ENCODE measurements around the gene UNC50. TPM values are rescaled to one million over a fixed set of nuclear protein-coding genes. Genes with fewer than 3 reads are reported as not detected.

UNC50 gene
- total and polyA plus RNA-seq, 4 donors: 22.2 to 37.9 (median 29.8) TPM

GRCh38 chr2:98607104-98607503 is 1.3 kb upstream of the UNC50 start:
- no peak for TF ChIP-seq REST (IDR thresholded peaks at IDR 0.05)
- no peak for TF ChIP-seq EGR1 (IDR thresholded peaks at IDR 0.05; ENCODE audit: low read depth in 2 of 2)
- no peak for TF ChIP-seq TAF1 (conservative IDR thresholded peaks at IDR 0.05)
- TF ChIP-seq ZBTB33 (IDR thresholded peaks at IDR 0.05): no peak
- TF ChIP-seq FOXA1 (IDR thresholded peaks at IDR 0.05): no peak
- H3K9ac ChIP-seq (ENCODE audit: low read depth in 1 of 2, low read length in 2 of 2): peak overlapping the region in 1 of 2 donors; percentile 97
- peak overlapping the region; percentile 70 to 97 (median 82) for H3K4me3 ChIP-seq (ENCODE audit: low read depth in 1 of 3, low read length in 3 of 3)
- peaks cover 16 to 44% (median 34%) of the 10 kb centered on the region in 4 donors for H3K4me1 ChIP-seq (ENCODE audit: control insufficient read depth in 4 of 4, insufficient read depth in 4 of 4, low read length in 3 of 4)
- no peaks in the 10 kb centered on the region for H3K27me3 ChIP-seq (ENCODE audit: control insufficient read depth in 4 of 4, insufficient read depth in 4 of 4, low read length in 3 of 4)
- peaks cover 4 to 16% (median 10%) of the 10 kb centered on the region in 4 donors for H3K36me3 ChIP-seq (ENCODE audit: control insufficient read depth in 4 of 4, insufficient read depth in 3 of 4, low read depth in 1 of 4, low read length in 3 of 4)
- H3K27ac ChIP-seq (ENCODE audit: low read depth in 1 of 2, low read length in 2 of 2): no peak overlapping the region
- no peaks in the 10 kb centered on the region for H3K9me3 ChIP-seq (ENCODE audit: control insufficient read depth in 4 of 4, low read length in 3 of 4)
- DNase-seq (ENCODE audit: low spot score): no peak
- WGBS: 63% methylated on average over 6 of the region's 6 CpGs

GRCh38 chr2:98607741-98608115 is 661 bp upstream of the UNC50 start:
- peak overlapping the region; percentile 70 to 97 (median 82) for H3K4me3 ChIP-seq (ENCODE audit: low read depth in 1 of 3, low read length in 3 of 3)
- 5% methylated on average over 7 of the region's 7 CpGs for WGBS
- H3K27me3 ChIP-seq (ENCODE audit: control insufficient read depth in 4 of 4, insufficient read depth in 4 of 4, low read length in 3 of 4): no peaks in the 10 kb centered on the region
- TF ChIP-seq ZBTB33 (IDR thresholded peaks at IDR 0.05) (no peak), HNF4A (conservative IDR thresholded peaks at IDR 0.05) (peak in 1 of 2 donors; percentile 14)
- peak overlapping the region; percentile 66 to 97 for H3K9ac ChIP-seq (ENCODE audit: low read depth in 1 of 2, low read length in 2 of 2)
- H3K9me3 ChIP-seq (ENCODE audit: control insufficient read depth in 4 of 4, low read length in 3 of 4): no peaks in the 10 kb centered on the region
- peaks cover 16 to 44% (median 34%) of the 10 kb centered on the region in 4 donors for H3K4me1 ChIP-seq (ENCODE audit: control insufficient read depth in 4 of 4, insufficient read depth in 4 of 4, low read length in 3 of 4)
- H3K36me3 ChIP-seq (ENCODE audit: control insufficient read depth in 4 of 4, insufficient read depth in 3 of 4, low read depth in 1 of 4, low read length in 3 of 4): peaks cover 2 to 19% (median 11%) of the 10 kb centered on the region in 4 donors
- peak overlapping the region; percentile 85 to 96 for H3K27ac ChIP-seq (ENCODE audit: low read depth in 1 of 2, low read length in 2 of 2)
- DNase-seq (ENCODE audit: low spot score): no peak

- H3K27ac ChIP-seq (ENCODE audit: low read depth in 1 of 2, low read length in 2 of 2): peak overlapping the region; percentile 85 to 96
- peaks cover 16 to 44% (median 34%) of the 10 kb centered on the region in 4 donors for H3K4me1 ChIP-seq (ENCODE audit: control insufficient read depth in 4 of 4, insufficient read depth in 4 of 4, low read length in 3 of 4)
- peaks cover 2 to 29% (median 21%) of the 10 kb centered on the region in 4 donors for H3K36me3 ChIP-seq (ENCODE audit: control insufficient read depth in 4 of 4, insufficient read depth in 3 of 4, low read depth in 1 of 4, low read length in 3 of 4)
- WGBS: 2% methylated on average over 29 of the region's 29 CpGs
- no peaks in the 10 kb centered on the region for H3K27me3 ChIP-seq (ENCODE audit: control insufficient read depth in 4 of 4, insufficient read depth in 4 of 4, low read length in 3 of 4)
- no peak for DNase-seq (ENCODE audit: low spot score)
- H3K9ac ChIP-seq (ENCODE audit: low read depth in 1 of 2, low read length in 2 of 2): peak overlapping the region; percentile 94 to 97
- no peaks in the 10 kb centered on the region for H3K9me3 ChIP-seq (ENCODE audit: control insufficient read depth in 4 of 4, low read length in 3 of 4)
- peak overlapping the region; percentile 70 to 97 (median 82) for H3K4me3 ChIP-seq (ENCODE audit: low read depth in 1 of 3, low read length in 3 of 3)
- no peak for TF ChIP-seq REST (IDR thresholded peaks at IDR 0.05)
- no peak for TF ChIP-seq FOXA1 (IDR thresholded peaks at IDR 0.05)
- no peak for TF ChIP-seq CTCF (IDR thresholded peaks at IDR 0.05; ENCODE audit: low read depth, low read length, missing input control)
- no peak for TF ChIP-seq ZBTB33 (IDR thresholded peaks at IDR 0.05)
- TF ChIP-seq HNF4A (conservative IDR thresholded peaks at IDR 0.05): no peak
- TF ChIP-seq HNF4G (IDR thresholded peaks at IDR 0.05): no peak
These were observed 694 bp downstream of the UNC50 start for GRCh38 chr2:98608962-98609604.
